ENCODE data around the gene RAMACL. TPM values are rescaled to one million over a fixed set of nuclear protein-coding genes. Genes with fewer than 3 reads are reported as not detected.
A peak's percentile ranks its signal among the peaks of the same experiment; 100 is the strongest.

The RAMACL gene
- total RNA-seq, 6 donors from 2014 or later = 3.7 to 13.0 (median 7.9) TPM

- Histone ChIP-seq H3K4me3 (no peak overlapping the region), H3K9me3 (no peaks in the 10 kb centered on the region), H3K27me3 (no peaks in the 10 kb centered on the region), H3K36me3 (no peaks in the 10 kb centered on the region), H3K27ac (peak overlapping the region; percentile 25 to 92 (median 89)), H3K4me1 (peaks cover 26 to 50% (median 36%) of the 10 kb centered on the region in 4 donors)
- 70 to 71% methylated on average over 8 of the region's 8 CpGs for WGBS, 2 donors
- DNase-seq (peak in 1 of 2 donors; percentile 46), ATAC-seq (ENCODE audit: low FRiP score in 2 of 2) (no peak)
- TF ChIP-seq CTCF (IDR thresholded peaks at IDR 0.05) (no peak), POLR2AphosphoS5 (IDR thresholded peaks at IDR 0.05) (peak in 1 of 2 donors; percentile 43), EP300 (IDR thresholded peaks at IDR 0.05) (peak in 2 of 4 donors; percentile 17 to 57), POLR2A (IDR thresholded peaks at IDR 0.05) (no peak)
Observed at GRCh38 chr6:166554316-166554715, 32.2 kb downstream of the RAMACL start.

- peak overlapping the region; percentile 25 to 92 (median 89) for H3K27ac ChIP-seq
- H3K4me1 ChIP-seq = peaks cover 26 to 50% (median 36%) of the 10 kb centered on the region in 4 donors
- ATAC-seq (ENCODE audit: low FRiP score in 2 of 2) (peak in 1 of 2 donors; percentile 81), DNase-seq (no peak)
- TF ChIP-seq EP300 (IDR thresholded peaks at IDR 0.05) (no peak), POLR2AphosphoS5 (IDR thresholded peaks at IDR 0.05) (no peak), POLR2A (IDR thresholded peaks at IDR 0.05) (no peak), CTCF (IDR thresholded peaks at IDR 0.05) (no peak)
- 72 to 76% methylated on average over 13 of the region's 13 CpGs for WGBS, 2 donors
- no peaks in the 10 kb centered on the region for H3K9me3 ChIP-seq
- H3K27me3 ChIP-seq = no peaks in the 10 kb centered on the region
- H3K36me3 ChIP-seq = no peaks in the 10 kb centered on the region
- H3K4me3 ChIP-seq = no peak overlapping the region
Observed at GRCh38 chr6:166553563-166554271, 32.8 kb downstream of the RAMACL start.

GRCh38 chr6:166552600-166552999, 33.9 kb downstream of the RAMACL start:
- no peaks in the 10 kb centered on the region for H3K36me3 ChIP-seq
- H3K27ac ChIP-seq = peak overlapping the region in 1 of 4 donors; percentile 21
- no peak for ATAC-seq (ENCODE audit: low FRiP score in 2 of 2)
- no peak for DNase-seq
- 88 to 91% methylated on average over 7 of the region's 7 CpGs for WGBS, 2 donors
- no peaks in the 10 kb centered on the region for H3K27me3 ChIP-seq
- no peaks in the 10 kb centered on the region for H3K9me3 ChIP-seq
- peaks cover 25 to 39% (median 32%) of the 10 kb centered on the region in 4 donors for H3K4me1 ChIP-seq
- TF ChIP-seq POLR2AphosphoS5 (IDR thresholded peaks at IDR 0.05) (no peak), CTCF (IDR thresholded peaks at IDR 0.05) (no peak), EP300 (IDR thresholded peaks at IDR 0.05) (no peak), POLR2A (IDR thresholded peaks at IDR 0.05) (no peak)
- no peak overlapping the region for H3K4me3 ChIP-seq

- WGBS, 2 donors = 88 to 90% methylated on average over 16 of the region's 16 CpGs
Observed at GRCh38 chr6:166551754-166552495, 34.6 kb downstream of the RAMACL start.

More at GRCh38 chr6:166551754-166552495, 34.6 kb downstream of the RAMACL start:
- TF ChIP-seq CTCF (IDR thresholded peaks at IDR 0.05) (no peak), POLR2AphosphoS5 (IDR thresholded peaks at IDR 0.05) (no peak), POLR2A (IDR thresholded peaks at IDR 0.05) (no peak), EP300 (IDR thresholded peaks at IDR 0.05) (no peak)
- Histone ChIP-seq H3K4me3 (no peak overlapping the region), H3K4me1 (peaks cover 19 to 33% (median 26%) of the 10 kb centered on the region in 4 donors), H3K9me3 (no peaks in the 10 kb centered on the region), H3K27me3 (no peaks in the 10 kb centered on the region), H3K27ac (no peak overlapping the region), H3K36me3 (peaks cover 0 to 7% (median 3%) of the 10 kb centered on the region in 4 donors)
- no peak for ATAC-seq (ENCODE audit: low FRiP score in 2 of 2)
- DNase-seq = no peak

Measured in upper lobe of left lung (tissue), 6 donors.